NCI-H526 treated with DMSO at 0.1 percent for 48 hours (cell line): Measurements from ENCODE around the gene BOD1.

ENCODE experiments used
- DNase-seq: peaks from one replicate; lab custom pipeline; 2025; lab: John Stamatoyannopoulos, UW

The BOD1 gene

GRCh38 chr5:173640156-173640804 lies 23.8 kb upstream of the BOD1 start:
- no peak for DNase-seq

DNA sequence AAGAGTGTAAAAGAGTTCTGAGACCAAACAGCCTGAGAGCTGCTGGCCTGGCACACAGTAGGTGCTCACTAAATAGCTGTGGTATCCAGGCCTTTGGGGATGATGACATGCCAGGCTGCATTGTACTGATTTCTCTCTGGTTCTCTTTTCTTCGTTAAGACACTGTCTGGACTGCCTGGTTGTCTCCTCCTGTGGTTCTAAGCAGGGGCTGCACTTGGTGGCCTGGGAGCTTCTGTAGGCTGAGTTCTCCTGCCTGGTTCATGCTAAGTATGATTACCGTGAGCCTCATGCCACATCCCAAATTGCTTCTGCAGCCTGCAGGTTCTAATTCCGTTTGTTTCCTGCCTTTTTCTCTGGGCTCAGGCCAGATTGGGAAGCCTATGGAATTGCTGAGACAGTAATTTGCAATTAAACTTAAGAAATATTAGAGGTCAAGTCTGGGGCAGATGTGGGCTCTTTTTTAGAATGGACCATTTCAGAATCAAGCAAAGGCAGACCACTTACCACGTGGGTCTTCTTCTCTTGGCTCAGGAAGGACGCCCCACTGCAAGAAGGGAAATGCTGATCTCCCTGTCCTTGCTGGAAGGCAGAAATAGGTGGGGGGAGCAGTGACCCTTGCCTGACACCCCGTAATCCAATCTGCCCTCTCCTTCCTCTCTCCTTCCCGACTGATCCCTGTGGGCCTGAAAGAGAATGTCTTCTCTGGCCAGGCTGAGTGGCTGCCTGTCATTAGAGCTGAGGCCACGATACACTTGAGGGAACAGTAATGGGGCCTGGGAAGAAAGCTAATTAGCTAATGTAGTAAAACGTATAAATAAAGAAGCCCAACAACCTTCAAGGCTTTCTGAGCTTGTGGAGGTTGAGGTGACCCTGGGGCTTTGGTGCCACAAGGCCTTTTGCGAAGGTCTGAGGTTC lies 21.9 kb upstream of the BOD1 start:
- no peak for DNase-seq

DNA sequence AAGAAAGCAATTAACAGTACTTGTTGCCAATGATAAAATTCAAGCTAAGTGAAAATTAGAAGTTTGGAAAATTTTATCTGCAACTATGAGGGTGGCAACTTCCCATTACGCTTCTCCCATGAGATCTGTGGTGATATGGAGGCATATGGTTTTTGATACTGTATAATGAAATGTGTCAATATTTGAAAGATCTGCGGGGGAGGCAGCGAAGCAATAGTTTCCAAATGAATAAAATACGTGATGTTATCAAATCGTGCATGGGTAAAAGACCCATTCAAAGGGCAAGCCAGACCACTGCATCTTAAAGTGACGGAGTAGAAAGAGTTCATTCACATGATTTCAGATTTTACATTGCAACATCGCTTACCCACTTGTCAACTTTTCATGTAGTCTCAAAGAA lies 20.9 kb upstream of the BOD1 start:
- DNase-seq, result no peak

GRCh38 chr5:173634465-173634983 lies 18.1 kb upstream of the BOD1 start:
- no peak for DNase-seq

DNA sequence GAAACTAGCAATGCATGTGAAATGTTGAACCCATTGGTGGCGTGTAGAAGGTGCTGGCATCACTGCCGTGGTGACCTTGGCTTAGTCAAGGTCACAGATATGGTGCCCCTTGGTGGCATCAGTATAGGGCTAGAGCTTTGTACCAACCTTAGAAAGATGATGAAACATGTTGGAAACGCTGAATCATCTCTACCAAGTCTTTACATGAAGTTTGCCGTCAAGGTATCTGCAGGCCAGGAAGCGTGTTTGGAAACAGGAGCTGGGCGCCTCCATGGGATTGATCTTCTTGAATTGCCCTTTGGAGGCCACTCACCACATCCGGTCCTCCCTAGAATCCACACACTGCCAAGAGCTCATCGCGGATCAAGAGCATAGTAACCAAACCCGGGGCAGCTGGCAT lies 16.9 kb upstream of the BOD1 start:
- DNase-seq, result no peak

DNA sequence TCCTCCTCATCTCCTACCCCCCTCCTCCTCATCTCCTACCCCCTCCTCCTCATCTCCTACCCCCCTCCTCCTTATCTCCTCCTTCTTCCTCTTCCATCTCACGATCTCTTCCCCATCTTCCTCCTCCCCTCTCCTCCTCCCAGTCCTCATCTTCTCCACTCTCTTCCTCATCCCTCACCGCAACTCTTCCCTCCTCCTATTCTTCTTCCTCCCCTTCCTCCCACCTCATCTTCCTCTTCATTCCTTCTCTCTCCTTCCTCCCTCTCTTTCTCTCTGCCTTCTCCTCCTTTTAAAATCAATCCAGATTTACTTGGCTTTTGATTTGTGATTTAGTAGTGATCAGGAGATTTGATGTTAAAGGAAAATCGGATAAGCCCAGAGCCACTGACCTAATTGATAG lies 15.0 kb upstream of the BOD1 start:
- no peak for DNase-seq

DNA sequence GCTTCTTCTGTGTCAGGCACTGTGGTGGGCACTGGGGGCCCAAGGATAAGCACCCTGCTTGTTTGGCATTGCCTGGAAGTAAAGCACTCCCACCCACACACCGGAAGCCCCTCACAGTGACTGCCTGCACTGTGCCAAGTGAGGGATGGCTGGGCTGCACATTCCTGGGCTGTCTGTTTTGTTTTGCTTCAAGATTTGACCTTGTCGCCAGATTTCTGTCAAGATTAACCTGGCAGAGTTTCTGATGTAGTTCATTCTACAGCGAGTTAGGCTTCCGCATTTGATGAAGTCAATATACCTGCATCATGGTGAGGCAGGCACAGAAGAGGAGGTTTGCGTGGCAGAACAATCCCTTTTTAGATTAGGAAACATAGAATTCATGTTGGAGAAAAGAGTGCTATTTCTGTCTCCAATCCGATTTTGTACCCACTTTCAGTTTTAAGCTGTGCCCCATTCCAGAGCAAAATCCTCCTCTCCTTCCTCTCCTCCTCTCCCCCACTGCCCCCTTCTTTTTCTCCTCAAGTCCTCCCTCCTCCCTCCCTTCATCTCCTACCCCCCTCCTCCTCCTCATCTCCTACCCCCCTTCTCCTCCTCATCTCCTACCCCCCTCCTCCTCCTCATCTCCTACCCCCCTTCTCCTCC lies 14.4 kb upstream of the BOD1 start:
- no peak for DNase-seq

GRCh38 chr5:173629628-173630027 lies 13.2 kb upstream of the BOD1 start:
- no peak for DNase-seq

- DNase-seq, result no peak
Measured at GRCh38 chr5:173628501-173628900, 12.1 kb upstream of the BOD1 start.

DNA sequence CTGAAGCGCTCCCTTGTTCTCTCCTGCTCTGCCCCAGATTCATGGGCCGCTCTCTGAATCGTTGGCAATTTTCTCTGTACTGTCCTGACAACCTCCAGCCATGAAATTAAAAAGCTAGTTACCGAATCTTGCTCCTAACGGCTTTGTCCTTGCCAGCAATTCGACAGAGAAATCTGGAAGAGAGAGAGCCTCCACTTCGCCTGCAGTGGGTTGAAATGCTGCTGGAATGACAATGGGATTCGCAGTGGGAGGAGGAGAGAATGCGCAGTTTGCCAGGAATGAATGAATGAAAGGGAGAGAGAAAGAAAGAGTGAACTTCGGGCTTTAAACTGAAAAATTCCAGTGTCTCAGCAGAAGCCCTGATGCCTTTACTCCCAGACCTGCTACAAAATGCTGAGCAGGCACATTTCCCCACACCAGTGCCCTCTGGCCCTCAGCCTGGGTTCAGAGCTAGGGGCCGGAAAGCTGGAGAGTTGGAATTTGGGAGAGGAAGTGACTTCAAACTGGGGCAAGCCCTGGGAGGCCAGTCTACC lies 11.5 kb upstream of the BOD1 start:
- DNase-seq, result no peak

- no peak for DNase-seq
Measured at GRCh38 chr5:173627271-173627670, 10.8 kb upstream of the BOD1 start.

GRCh38 chr5:173626505-173626820 lies 10.0 kb upstream of the BOD1 start:
- DNase-seq, result no peak

DNA sequence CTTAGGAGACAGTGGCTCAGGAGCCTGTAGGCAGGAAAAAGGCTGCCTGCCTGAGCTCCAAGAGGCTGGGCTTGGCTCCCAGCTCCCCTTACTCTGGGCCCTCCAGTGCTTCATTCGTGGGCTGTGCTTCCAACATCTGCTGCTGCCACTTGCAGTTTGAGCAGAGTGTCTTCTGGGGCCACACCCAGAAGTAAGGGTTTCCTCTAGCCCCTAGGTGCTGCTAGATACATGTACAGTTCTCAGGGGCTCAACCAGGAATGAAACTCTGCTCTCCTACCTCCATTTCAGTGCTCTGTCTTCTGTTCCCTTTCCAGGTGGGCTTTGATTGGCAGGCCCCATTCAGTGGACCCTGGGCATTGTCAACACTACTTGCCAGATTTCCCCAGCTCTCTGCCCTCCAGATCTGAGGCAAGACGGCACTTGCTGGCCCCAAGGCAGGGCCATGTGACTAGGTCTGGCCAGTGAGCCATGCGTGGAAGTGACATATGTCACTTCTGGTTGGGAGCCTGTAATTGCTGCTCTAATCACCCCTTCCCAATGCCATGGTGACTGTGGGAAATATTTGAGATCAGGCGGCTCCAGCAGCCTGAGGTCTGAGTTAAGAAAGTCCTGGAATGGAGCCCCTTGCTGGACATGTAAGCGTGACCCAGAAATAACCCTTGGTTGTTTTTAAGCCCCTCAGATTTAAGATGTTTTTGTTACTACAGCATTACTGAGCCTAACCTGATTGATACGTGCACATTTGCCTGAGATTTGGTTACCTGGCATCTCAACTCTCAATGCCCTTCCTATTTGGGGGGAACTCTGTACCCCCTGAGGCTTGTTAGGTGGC lies 9.4 kb upstream of the BOD1 start:
- no peak for DNase-seq

DNA sequence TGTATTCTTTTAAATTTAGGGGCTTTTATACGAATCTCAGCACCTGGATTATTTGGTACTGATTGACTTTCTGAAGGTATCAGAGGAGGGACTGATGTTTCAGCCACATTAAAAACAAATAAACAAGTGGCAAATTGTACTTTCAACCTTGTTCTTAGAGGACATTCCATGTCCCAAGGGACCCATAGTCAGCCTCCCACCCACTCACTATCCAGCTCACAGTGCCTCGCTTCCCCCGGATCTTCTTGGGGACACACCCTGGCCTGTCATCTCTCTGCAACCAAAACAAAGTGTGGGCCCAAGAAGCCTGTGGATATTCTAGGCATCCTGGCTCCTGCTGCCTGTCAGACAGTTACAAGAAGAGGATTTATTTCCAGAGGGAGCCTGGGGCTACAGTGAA lies 8.8 kb upstream of the BOD1 start:
- no peak for DNase-seq

DNA sequence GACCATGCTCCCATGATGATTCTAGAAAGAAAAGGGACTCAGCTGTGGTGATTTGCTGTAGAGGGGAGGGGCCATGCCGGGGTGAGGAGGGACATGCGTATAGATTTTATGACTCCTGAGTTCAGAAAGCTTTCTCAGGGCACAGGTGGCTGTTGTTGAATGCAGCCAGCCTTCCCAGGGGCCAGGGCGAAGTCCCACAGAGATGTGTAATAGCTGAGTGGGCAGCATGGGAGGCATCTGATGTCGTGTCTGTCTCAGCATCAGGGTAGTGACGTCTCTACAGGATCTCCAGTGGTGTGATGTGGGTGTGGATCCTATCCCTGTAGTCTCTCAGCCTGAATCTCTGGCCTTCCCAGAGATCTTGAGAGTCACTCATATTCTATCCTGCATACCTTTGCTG lies 7.8 kb upstream of the BOD1 start:
- DNase-seq, result no peak

- DNase-seq, result no peak
Measured at GRCh38 chr5:173623789-173624188, 7.3 kb upstream of the BOD1 start.

DNA sequence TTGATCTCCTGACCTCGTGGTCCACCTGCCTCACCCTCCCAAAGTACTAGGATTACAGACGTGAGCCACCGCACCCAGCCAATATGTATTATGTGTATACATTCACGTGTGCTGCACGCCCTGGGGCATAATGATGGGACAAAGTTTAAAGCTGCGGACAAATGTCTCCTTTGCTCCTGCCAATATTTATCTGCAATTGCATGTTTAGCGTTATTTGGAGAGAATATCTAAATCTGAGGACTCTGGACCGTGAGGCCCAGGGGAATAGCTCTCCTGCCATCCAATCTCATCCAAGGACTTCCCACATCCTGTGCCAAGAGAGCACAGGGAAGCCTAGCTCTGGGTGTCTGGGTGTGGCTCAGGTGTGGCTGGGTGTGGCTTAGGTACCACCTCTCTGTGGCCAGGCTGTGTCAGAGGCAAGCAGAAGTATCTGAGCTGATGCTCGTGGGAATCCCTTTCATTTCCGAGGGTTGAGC lies 6.9 kb upstream of the BOD1 start:
- DNase-seq, result no peak

- DNase-seq, result no peak
Measured at GRCh38 chr5:173622183-173623047, 6.0 kb upstream of the BOD1 start.

GRCh38 chr5:173620784-173621183 lies 4.3 kb upstream of the BOD1 start:
- DNase-seq, result no peak

DNA sequence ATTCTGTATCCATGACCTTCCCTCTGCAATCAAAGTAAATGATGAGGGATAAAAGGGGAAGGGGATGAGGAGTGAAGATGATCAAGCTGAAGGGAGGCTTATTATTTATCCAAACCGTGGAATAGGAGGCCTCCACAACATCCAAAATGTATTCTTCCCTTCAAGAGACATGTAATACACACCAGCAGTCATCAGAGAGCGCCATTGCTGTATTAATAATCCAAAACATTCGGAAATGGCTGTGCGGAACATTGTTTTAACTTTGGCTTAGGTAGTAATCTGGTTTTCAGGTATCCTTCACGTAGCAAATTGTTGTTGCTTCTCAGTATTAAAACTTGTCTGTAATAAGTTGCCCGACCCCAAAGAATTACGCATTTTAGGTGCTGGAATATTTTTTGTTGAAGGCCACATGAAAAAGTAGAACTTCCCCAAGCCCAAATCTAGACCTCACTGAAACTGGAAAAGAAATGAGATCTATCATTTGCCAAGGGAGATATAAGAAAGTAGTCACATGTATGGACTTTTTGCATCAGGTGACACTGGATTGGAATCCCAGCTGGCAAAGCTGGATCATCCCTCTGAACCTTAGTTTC lies 2.6 kb upstream of the BOD1 start:
- DNase-seq, result peak; percentile 25
